Panc1 (cell line): Measurements from ENCODE around the gene ICA1. TPM values are rescaled to one million over a fixed set of nuclear protein-coding genes. Genes with fewer than 3 reads are reported as not detected.

Experiments
- ATAC-seq: fragments of 200-7000 bp; cut with Tn5 transposase; 2 replicates; pipeline ENCODE4 v1.9.1; 2020; ENCODE audit warnings: mild to moderate bottlenecking, moderate library complexity
- BruUV-seq: library from RNA; stranded (reverse); fragments of 400-500 nt; replicated peaks from 2 replicates; lab custom pipeline; 2021; lab: Mats Ljungman, UMichigan
- CTCF ChIA-PET: fragments of 300-600 bp; sonication (Branson Sonifier 250); formaldehyde crosslinking; loops from one replicate; lab custom pipeline; 2022; ENCODE audit warnings: antibody characterized with exemption; lab: Charles Lee
- POLR2A ChIA-PET: fragments of 300-600 bp; sonication (Branson Sonifier 250); formaldehyde crosslinking; loops from one replicate; lab custom pipeline; 2022; ENCODE audit warnings: antibody characterized with exemption; lab: Charles Lee
- DNase-seq: peaks from one replicate; pipeline ENCODE4 v3.0.0-alpha.2; 2010; ENCODE audit warnings: low read depth, low spot score
- H3K27ac ChIP-seq: 2 replicates; pipeline ENCODE4 v1.5.1; 2011; ENCODE audit warnings: mild to moderate bottlenecking, low read length, inconsistent platforms
- H3K27me3 ChIP-seq: fragments of 200-500 bp; sonication (Bioruptor generic); 2 replicates; pipeline ENCODE4 v1.6.0; 2014; ENCODE audit warnings: low read length, inconsistent platforms; ENCODE audit not compliant: control insufficient read depth, insufficient read depth
- H3K36me3 ChIP-seq: fragments of 200-500 bp; sonication (Bioruptor generic); 2 replicates; pipeline ENCODE4 v1.5.1; 2014; ENCODE audit warnings: inconsistent platforms, mild to moderate bottlenecking, low read length, moderate library complexity; ENCODE audit not compliant: control insufficient read depth, insufficient read depth
- H3K4me1 ChIP-seq: 2 replicates; pipeline ENCODE4 v1.5.1; 2011; ENCODE audit warnings: inconsistent platforms, mild to moderate bottlenecking, low read length, moderate library complexity; ENCODE audit not compliant: control insufficient read depth, insufficient read depth
- H3K4me3 ChIP-seq, 2 experiments: 2 replicates each; pipeline ENCODE4 v1.5.1; 2011 to 2012; ENCODE audit warnings: low read depth in 2 of 2, low read length in 2 of 2, mild to moderate bottlenecking in 2 of 2, inconsistent platforms in 1 of 2, moderate library complexity in 1 of 2
- H3K9me3 ChIP-seq: fragments of 200-500 bp; sonication (Bioruptor generic); 2 replicates; pipeline ENCODE4 v1.5.1; 2014; ENCODE audit warnings: low read depth, mild to moderate bottlenecking, inconsistent platforms, low read length, moderate library complexity; ENCODE audit not compliant: control insufficient read depth, insufficient read depth
- POLR2AphosphoS5 ChIP-seq: IDR thresholded peaks from 2 replicates; pipeline ENCODE4 v1.6.1; 2012; ENCODE audit warnings: mild to moderate bottlenecking, low read depth, low read length, moderate library complexity
- SIN3A ChIP-seq: IDR thresholded peaks from 2 replicates; pipeline ENCODE4 v1.6.1; 2012; ENCODE audit warnings: low read depth, mild to moderate bottlenecking, low read length, moderate library complexity, borderline replicate concordance; ENCODE audit not compliant: insufficient read depth
- TCF7L2 ChIP-seq: IDR thresholded peaks from 2 replicates; pipeline ENCODE4 v1.6.1; 2011; ENCODE audit warnings: mild to moderate bottlenecking, low read depth, low read length, inconsistent platforms
- in situ Hi-C: cut with HindIII; loops from 2 replicates; pipeline ENCODE4 v1.10.0; 2016; ENCODE audit warnings: low sequenced_read_pairs, low pct_unique_long_range_greater_than_20kb
- intact Hi-C: fragments of 100-400 bp; cut with micrococcal nuclease; formaldehyde crosslinking; loops from one replicate; pipeline ENCODE4 v1.10.0; 2022; ENCODE audit not compliant: unreplicated experiment
- total RNA-seq: library from RNA; stranded (reverse); gene quantifications from one replicate; pipeline ENCODE4 v1.2.1, GENCODE V29; 2021; ENCODE audit not compliant: unreplicated experiment
- TF ChIP-seq, protein P1 (sequence below): fragments of 450-650 bp; IDR thresholded peaks from 2 replicates; pipeline ENCODE4 v1.5.1; 2017; ENCODE audit warnings: mild to moderate bottlenecking
- TF ChIP-seq, protein P2 (sequence below), 2 experiments: IDR thresholded peaks; 2 replicates each; pipeline ENCODE4 v1.6.1; 2011 to 2012; ENCODE audit warnings: low read depth in 2 of 2, control low read depth in 1 of 2, low read length in 1 of 2, mild to moderate bottlenecking in 1 of 2, moderate library complexity in 1 of 2; ENCODE audit not compliant: insufficient read depth in 1 of 2

ICA1 gene
- total RNA-seq, 1 experiment from 2014 or later, result 1.1 TPM

DNA sequence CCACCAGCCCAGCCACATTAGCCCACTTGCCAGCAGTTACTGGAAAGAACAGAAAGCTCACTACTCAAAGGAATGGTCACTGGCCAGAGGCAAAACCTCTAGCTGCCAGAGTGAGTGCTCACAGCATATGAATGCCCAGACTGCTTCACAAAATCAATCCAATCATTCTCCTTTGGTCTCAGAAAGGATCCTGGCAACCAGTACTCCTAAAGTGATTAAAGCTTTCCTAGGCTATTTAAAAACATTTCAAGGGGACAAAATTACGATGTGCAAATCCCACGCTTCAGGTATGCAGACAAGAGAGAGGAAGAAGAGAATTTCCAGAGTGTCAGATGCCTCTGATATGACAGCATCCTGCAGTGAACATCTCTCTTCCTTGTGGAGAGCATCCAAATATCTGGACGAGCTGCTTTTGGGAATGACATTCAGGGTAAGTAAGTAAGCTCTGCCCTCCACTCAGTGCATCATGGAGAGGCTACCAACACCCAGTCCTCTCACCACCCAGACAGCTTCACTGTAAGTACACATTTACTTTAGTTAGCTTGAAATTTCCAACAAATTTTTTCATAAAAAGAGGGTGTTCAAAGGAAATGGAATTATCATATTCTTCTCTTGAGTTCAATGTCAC is 25.1 kb downstream of the ICA1 start:
- in situ Hi-C loops, result no loop called here
- ATAC-seq (0 out of 2 replicates have a peak, but pooled peaks have one; percentile 21), DNase-seq (no peak)
- Histone ChIP-seq H3K9me3 (no peaks in the 10 kb centered on the region), H3K27ac (no peak overlapping the region), H3K27me3 (peaks cover 14% of the 10 kb centered on the region; the same call in 1 of the 2 replicates), H3K4me1 (no peaks in the 10 kb centered on the region), H3K4me3 (no peak overlapping the region), H3K36me3 (no peaks in the 10 kb centered on the region)
- no TSS peak for BruUV-seq
- TF ChIP-seq SIN3A (no peak), POLR2AphosphoS5 (no peak), TCF7L2 (no peak)
- TF ChIP-seq, protein P1, sequence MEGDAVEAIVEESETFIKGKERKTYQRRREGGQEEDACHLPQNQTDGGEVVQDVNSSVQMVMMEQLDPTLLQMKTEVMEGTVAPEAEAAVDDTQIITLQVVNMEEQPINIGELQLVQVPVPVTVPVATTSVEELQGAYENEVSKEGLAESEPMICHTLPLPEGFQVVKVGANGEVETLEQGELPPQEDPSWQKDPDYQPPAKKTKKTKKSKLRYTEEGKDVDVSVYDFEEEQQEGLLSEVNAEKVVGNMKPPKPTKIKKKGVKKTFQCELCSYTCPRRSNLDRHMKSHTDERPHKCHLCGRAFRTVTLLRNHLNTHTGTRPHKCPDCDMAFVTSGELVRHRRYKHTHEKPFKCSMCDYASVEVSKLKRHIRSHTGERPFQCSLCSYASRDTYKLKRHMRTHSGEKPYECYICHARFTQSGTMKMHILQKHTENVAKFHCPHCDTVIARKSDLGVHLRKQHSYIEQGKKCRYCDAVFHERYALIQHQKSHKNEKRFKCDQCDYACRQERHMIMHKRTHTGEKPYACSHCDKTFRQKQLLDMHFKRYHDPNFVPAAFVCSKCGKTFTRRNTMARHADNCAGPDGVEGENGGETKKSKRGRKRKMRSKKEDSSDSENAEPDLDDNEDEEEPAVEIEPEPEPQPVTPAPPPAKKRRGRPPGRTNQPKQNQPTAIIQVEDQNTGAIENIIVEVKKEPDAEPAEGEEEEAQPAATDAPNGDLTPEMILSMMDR, result no peak
- TF ChIP-seq, protein P2, sequence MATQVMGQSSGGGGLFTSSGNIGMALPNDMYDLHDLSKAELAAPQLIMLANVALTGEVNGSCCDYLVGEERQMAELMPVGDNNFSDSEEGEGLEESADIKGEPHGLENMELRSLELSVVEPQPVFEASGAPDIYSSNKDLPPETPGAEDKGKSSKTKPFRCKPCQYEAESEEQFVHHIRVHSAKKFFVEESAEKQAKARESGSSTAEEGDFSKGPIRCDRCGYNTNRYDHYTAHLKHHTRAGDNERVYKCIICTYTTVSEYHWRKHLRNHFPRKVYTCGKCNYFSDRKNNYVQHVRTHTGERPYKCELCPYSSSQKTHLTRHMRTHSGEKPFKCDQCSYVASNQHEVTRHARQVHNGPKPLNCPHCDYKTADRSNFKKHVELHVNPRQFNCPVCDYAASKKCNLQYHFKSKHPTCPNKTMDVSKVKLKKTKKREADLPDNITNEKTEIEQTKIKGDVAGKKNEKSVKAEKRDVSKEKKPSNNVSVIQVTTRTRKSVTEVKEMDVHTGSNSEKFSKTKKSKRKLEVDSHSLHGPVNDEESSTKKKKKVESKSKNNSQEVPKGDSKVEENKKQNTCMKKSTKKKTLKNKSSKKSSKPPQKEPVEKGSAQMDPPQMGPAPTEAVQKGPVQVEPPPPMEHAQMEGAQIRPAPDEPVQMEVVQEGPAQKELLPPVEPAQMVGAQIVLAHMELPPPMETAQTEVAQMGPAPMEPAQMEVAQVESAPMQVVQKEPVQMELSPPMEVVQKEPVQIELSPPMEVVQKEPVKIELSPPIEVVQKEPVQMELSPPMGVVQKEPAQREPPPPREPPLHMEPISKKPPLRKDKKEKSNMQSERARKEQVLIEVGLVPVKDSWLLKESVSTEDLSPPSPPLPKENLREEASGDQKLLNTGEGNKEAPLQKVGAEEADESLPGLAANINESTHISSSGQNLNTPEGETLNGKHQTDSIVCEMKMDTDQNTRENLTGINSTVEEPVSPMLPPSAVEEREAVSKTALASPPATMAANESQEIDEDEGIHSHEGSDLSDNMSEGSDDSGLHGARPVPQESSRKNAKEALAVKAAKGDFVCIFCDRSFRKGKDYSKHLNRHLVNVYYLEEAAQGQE (IDR thresholded peaks at IDR 0.05; ENCODE audit: insufficient read depth in 1 of 2, low read depth in 2 of 2, low read length in 1 of 2), result no peak
- intact Hi-C loops, result no loop called here
- ChIA-PET POLR2A (no interaction called here), CTCF (no interaction called here)

DNA sequence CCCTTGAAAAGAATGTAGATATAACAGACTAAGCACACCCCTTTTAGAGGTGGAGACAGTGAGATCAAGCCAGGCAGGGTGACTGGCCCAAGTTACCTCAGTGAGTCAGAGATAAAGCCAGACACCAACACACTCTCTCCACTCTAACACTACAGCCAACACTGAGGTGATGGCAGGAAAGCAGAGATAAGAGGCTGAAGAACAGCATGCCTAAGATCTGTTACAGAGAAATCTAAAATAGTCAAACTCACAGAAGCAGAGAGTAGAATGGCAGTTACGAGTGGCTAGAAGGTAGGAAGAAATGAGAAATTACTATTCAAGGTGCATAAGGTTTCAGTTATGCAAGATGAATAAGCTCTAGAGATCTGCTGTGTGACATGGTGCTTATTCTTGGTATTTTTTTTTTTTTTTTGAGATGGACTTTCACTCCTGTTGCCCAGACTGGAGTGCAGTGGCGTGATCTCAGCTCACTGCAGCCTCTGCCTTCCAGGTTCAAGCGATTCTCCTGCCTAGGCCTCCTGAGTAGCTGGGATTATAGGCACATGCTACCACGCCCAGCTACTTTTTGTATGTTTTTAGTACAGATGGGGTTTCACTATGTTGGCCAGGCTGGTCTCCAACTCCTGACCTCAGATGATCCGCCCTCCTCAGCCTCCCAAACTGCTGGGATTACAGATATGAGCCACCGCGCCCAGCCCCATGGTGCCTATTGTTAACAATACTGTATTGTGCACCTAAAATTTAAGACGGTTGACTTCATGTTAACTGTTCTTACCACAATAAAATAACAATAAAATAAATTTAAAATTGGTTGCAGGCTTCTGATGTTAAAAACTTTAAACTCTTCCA is 28.7 kb downstream of the ICA1 start:
- POLR2A ChIA-PET, result no interaction called here
- TF ChIP-seq, protein P1, result no peak
- TF ChIP-seq, protein P2 (IDR thresholded peaks at IDR 0.05; ENCODE audit: insufficient read depth in 1 of 2, low read depth in 2 of 2, low read length in 1 of 2), result no peak
- no peak for TF ChIP-seq POLR2AphosphoS5
- TF ChIP-seq SIN3A, result no peak
- TF ChIP-seq TCF7L2, result no peak
- intact Hi-C loops, result no loop called here
- no TSS peak for BruUV-seq
- Histone ChIP-seq H3K9me3 (no peaks in the 10 kb centered on the region), H3K27me3 (peaks cover 5% of the 10 kb centered on the region; the same call in 1 of the 2 replicates), H3K36me3 (no peaks in the 10 kb centered on the region), H3K4me1 (no peaks in the 10 kb centered on the region), H3K4me3 (no peak overlapping the region), H3K27ac (no peak overlapping the region)
- DNase-seq, result no peak
- in situ Hi-C loops, result no loop called here
- no peak for ATAC-seq
- CTCF ChIA-PET, result no interaction called here
